Measurements from ENCODE around the gene MAD2L2. TPM values are rescaled to one million over a fixed set of nuclear protein-coding genes. Genes with fewer than 3 reads are reported as not detected.

MAD2L2 gene
- total RNA-seq, 1 experiment from 2014 or later: 283 TPM

DNA sequence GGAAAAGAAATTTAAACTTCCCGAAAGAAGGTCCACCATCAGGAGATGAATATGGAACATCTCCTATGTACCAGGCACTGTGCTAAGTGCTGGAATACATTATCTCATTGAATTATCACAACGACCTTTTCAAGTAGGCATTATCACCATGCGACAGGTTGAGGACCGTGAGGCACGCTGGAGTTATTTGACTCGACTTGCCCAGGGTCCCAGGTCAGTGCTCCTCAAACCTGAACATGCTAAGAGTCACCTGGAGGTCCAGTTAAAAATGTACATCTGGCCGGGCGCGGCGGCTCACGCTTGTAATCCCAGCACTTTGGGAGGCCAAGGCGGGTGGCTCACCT is 39.1 kb upstream of the MAD2L2 start:
- CTCF ChIA-PET: interaction anchor here (1.0 to 2.9 kb wide), 25 partner anchors 9 to 241 kb away, joined by 3 to 55 read pairs (median 9); partner anchors contain the start of genes AGTRAP, DISP3, DRAXIN and FBXO2

GRCh38 chr1:11719313-11720032 is 38.5 kb upstream of the MAD2L2 start:
- no peaks in the 10 kb centered on the region for H3K9me3 Mint-ChIP-seq
- POLR2A ChIA-PET: interaction anchor here (0.6 to 1.5 kb wide), 5 partner anchors 12 to 611 kb away, joined by 3 to 5 read pairs (median 4); no protein-coding TSS in a partner anchor

More for the DNA sequence above, 39.1 kb upstream of the MAD2L2 start:
- Mint-ChIP-seq H3K27ac (no peak overlapping the region), H3K27me3 (ENCODE audit: low read depth) (no peaks in the 10 kb centered on the region), H3K36me3 (no peaks in the 10 kb centered on the region; the same call in 1 of the 2 replicates), H3K4me3 (peak overlapping the region; percentile 51; the same call in 1 of the 2 replicates), H3K4me1 (peaks cover 14% of the 10 kb centered on the region), H3K9me3 (no peaks in the 10 kb centered on the region)
- TF ChIP-seq CTCF (IDR thresholded peaks at IDR 0.05) (peak; percentile 5; the same call in 1 of the 2 replicates), ETV6 (CRISPR knock-in tag; IDR thresholded peaks at IDR 0.05) (no peak)
- DNase-seq (ENCODE audit: low spot score): no peak
- POLR2A ChIA-PET: interaction anchor here (0.6 to 1.5 kb wide), 5 partner anchors 12 to 611 kb away, joined by 3 to 5 read pairs (median 4); no protein-coding TSS in a partner anchor
- no peak for ATAC-seq

More at GRCh38 chr1:11719313-11720032, 38.5 kb upstream of the MAD2L2 start:
- Mint-ChIP-seq H3K4me3 (peak overlapping the region; percentile 51), H3K27me3 (ENCODE audit: low read depth) (no peaks in the 10 kb centered on the region; the same call in 1 of the 2 replicates), H3K36me3 (no peaks in the 10 kb centered on the region; the same call in 1 of the 2 replicates), H3K27ac (no peak overlapping the region), H3K4me1 (peaks cover 9% of the 10 kb centered on the region)
- CTCF ChIA-PET: interaction anchor here (1.0 to 2.9 kb wide), 25 partner anchors 9 to 240 kb away, joined by 3 to 55 read pairs (median 9); partner anchors contain the start of genes AGTRAP, DISP3, DRAXIN and FBXO2
- ATAC-seq (peak; percentile 75), DNase-seq (ENCODE audit: low spot score) (peak; percentile 81)
- TF ChIP-seq, protein P1, sequence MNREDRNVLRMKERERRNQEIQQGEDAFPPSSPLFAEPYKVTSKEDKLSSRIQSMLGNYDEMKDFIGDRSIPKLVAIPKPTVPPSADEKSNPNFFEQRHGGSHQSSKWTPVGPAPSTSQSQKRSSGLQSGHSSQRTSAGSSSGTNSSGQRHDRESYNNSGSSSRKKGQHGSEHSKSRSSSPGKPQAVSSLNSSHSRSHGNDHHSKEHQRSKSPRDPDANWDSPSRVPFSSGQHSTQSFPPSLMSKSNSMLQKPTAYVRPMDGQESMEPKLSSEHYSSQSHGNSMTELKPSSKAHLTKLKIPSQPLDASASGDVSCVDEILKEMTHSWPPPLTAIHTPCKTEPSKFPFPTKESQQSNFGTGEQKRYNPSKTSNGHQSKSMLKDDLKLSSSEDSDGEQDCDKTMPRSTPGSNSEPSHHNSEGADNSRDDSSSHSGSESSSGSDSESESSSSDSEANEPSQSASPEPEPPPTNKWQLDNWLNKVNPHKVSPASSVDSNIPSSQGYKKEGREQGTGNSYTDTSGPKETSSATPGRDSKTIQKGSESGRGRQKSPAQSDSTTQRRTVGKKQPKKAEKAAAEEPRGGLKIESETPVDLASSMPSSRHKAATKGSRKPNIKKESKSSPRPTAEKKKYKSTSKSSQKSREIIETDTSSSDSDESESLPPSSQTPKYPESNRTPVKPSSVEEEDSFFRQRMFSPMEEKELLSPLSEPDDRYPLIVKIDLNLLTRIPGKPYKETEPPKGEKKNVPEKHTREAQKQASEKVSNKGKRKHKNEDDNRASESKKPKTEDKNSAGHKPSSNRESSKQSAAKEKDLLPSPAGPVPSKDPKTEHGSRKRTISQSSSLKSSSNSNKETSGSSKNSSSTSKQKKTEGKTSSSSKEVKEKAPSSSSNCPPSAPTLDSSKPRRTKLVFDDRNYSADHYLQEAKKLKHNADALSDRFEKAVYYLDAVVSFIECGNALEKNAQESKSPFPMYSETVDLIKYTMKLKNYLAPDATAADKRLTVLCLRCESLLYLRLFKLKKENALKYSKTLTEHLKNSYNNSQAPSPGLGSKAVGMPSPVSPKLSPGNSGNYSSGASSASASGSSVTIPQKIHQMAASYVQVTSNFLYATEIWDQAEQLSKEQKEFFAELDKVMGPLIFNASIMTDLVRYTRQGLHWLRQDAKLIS (CRISPR knock-in tag; IDR thresholded peaks at IDR 0.05; ENCODE audit: borderline replicate concordance): no peak
- TF ChIP-seq TEAD1 (CRISPR knock-in tag; IDR thresholded peaks at IDR 0.05) (peak; percentile 55; the same call in 1 of the 2 replicates), CTCF (IDR thresholded peaks at IDR 0.05) (peak; percentile 96), MLX (CRISPR knock-in tag; IDR thresholded peaks at IDR 0.05) (0 out of 2 replicates have a peak, but pooled peaks have one; percentile 24), HMGA2 (CRISPR knock-in tag; IDR thresholded peaks at IDR 0.05) (no peak)
- TF ChIP-seq, protein P2, sequence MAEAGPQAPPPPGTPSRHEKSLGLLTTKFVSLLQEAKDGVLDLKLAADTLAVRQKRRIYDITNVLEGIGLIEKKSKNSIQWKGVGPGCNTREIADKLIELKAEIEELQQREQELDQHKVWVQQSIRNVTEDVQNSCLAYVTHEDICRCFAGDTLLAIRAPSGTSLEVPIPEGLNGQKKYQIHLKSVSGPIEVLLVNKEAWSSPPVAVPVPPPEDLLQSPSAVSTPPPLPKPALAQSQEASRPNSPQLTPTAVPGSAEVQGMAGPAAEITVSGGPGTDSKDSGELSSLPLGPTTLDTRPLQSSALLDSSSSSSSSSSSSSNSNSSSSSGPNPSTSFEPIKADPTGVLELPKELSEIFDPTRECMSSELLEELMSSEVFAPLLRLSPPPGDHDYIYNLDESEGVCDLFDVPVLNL (CRISPR knock-in tag; IDR thresholded peaks at IDR 0.05; ENCODE audit: borderline replicate concordance, low read depth): no peak
- TF ChIP-seq, protein P3, sequence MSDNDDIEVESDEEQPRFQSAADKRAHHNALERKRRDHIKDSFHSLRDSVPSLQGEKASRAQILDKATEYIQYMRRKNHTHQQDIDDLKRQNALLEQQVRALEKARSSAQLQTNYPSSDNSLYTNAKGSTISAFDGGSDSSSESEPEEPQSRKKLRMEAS (CRISPR knock-in tag; IDR thresholded peaks at IDR 0.05): peak; percentile 66
